ENCODE results near the gene CREBRF. TPM values are rescaled to one million over a fixed set of nuclear protein-coding genes. Genes with fewer than 3 reads are reported as not detected.
"Not testable (repeated sequence)": the region's sequence is repeated elsewhere in the genome, so short reads cannot be mapped to it uniquely, and the experiment has no call there.

CREBRF gene
- 10 to 100 TPM; 40.6 to 71.2 (median 48.5) TPM for polyA plus RNA-seq

- Mint-ChIP-seq H3K27ac (peak within 1 kb of the TSS; percentile 90 to 96 (median 93)), H3K27me3 (ENCODE audit: low read depth in 3 of 3) (peaks cover 9 to 13% (median 12%) of the 10 kb centered on the region in 3 donors), H3K4me1 (peaks cover 30 to 42% of the 10 kb centered on the region in 2 donors), H3K9me3 (no peaks in the 10 kb centered on the region), H3K36me3 (no peaks in the 10 kb centered on the region), H3K4me3 (peak within 1 kb of the TSS; percentile 94 to 98 (median 96))
- peak; percentile 99 for DNase-seq
Measured at GRCh38 chr5:173055983-173056782, at the start of gene CREBRF. TSS of gene CREBRF (plus strand) at chr5:173056352. CDS start at chr5:173080776, 24,424 bp downstream.

GRCh38 chr5:173010021-173010420 is 46.1 kb upstream of the CREBRF start:
- H3K4me3 Mint-ChIP-seq = peak overlapping the region in 3 of 5 donors; percentile 8 to 43 (median 30)
- no peaks in the 10 kb centered on the region for H3K9me3 Mint-ChIP-seq
- DNase-seq = no peak
- H3K27ac Mint-ChIP-seq = peak overlapping the region; percentile 6 to 80 (median 66)
- H3K27me3 Mint-ChIP-seq (ENCODE audit: low read depth in 3 of 3) = peaks cover 0 to 2% (median 0%) of the 10 kb centered on the region in 3 donors
- H3K36me3 Mint-ChIP-seq = no peaks in the 10 kb centered on the region
- H3K4me1 Mint-ChIP-seq = peaks cover 49 to 65% of the 10 kb centered on the region in 2 donors

GRCh38 chr5:173010547-173011464 is 45.3 kb upstream of the CREBRF start:
- H3K4me3 Mint-ChIP-seq = no peak overlapping the region
- H3K4me1 Mint-ChIP-seq = peaks cover 46 to 62% of the 10 kb centered on the region in 2 donors
- no peak for DNase-seq
- H3K9me3 Mint-ChIP-seq = no peaks in the 10 kb centered on the region
- peak overlapping the region; percentile 6 to 80 (median 66) for H3K27ac Mint-ChIP-seq
- peaks cover 0 to 2% (median 0%) of the 10 kb centered on the region in 3 donors for H3K27me3 Mint-ChIP-seq (ENCODE audit: low read depth in 3 of 3)
- no peaks in the 10 kb centered on the region for H3K36me3 Mint-ChIP-seq

GRCh38 chr5:173011566-173011965 is 44.6 kb upstream of the CREBRF start:
- Mint-ChIP-seq H3K27ac (peak overlapping the region in 2 of 6 donors; percentile 23 to 47), H3K4me1 (peaks cover 53 to 63% of the 10 kb centered on the region in 2 donors), H3K36me3 (no peaks in the 10 kb centered on the region), H3K27me3 (ENCODE audit: low read depth in 3 of 3) (peaks cover 0 to 2% (median 2%) of the 10 kb centered on the region in 3 donors), H3K9me3 (no peaks in the 10 kb centered on the region), H3K4me3 (no peak overlapping the region)
- no peak for DNase-seq

GRCh38 chr5:173012882-173013281 is 43.3 kb upstream of the CREBRF start:
- peaks cover 0 to 2% (median 2%) of the 10 kb centered on the region in 3 donors for H3K27me3 Mint-ChIP-seq (ENCODE audit: low read depth in 3 of 3)
- H3K9me3 Mint-ChIP-seq = no peaks in the 10 kb centered on the region
- no peak overlapping the region for H3K4me3 Mint-ChIP-seq
- H3K4me1 Mint-ChIP-seq = peaks cover 50 to 60% of the 10 kb centered on the region in 2 donors
- H3K36me3 Mint-ChIP-seq = no peaks in the 10 kb centered on the region
- peak overlapping the region in 1 of 6 donors; percentile 34 for H3K27ac Mint-ChIP-seq
- DNase-seq = no peak

- Mint-ChIP-seq H3K27ac (peak overlapping the region in 3 of 6 donors; percentile 1 to 43 (median 6)), H3K4me1 (peaks cover 53 to 68% of the 10 kb centered on the region in 2 donors)
Measured at GRCh38 chr5:173014671-173015070, 41.5 kb upstream of the CREBRF start.

GRCh38 chr5:173015192-173015591 is 41.0 kb upstream of the CREBRF start:
- peaks cover 0 to 2% (median 0%) of the 10 kb centered on the region in 3 donors for H3K27me3 Mint-ChIP-seq (ENCODE audit: low read depth in 3 of 3)
- peaks cover 54 to 68% of the 10 kb centered on the region in 2 donors for H3K4me1 Mint-ChIP-seq
- no peaks in the 10 kb centered on the region for H3K9me3 Mint-ChIP-seq
- H3K36me3 Mint-ChIP-seq = no peaks in the 10 kb centered on the region
- no peak for DNase-seq
- H3K4me3 Mint-ChIP-seq = no peak overlapping the region
- peak overlapping the region in 1 of 6 donors; percentile 23 for H3K27ac Mint-ChIP-seq

More at GRCh38 chr5:173014671-173015070, 41.5 kb upstream of the CREBRF start:
- DNase-seq = no peak
- Mint-ChIP-seq H3K4me3 (no peak overlapping the region), H3K36me3 (no peaks in the 10 kb centered on the region), H3K9me3 (no peaks in the 10 kb centered on the region), H3K27me3 (ENCODE audit: low read depth in 3 of 3) (peaks cover 0 to 2% (median 0%) of the 10 kb centered on the region in 3 donors)

GRCh38 chr5:173015598-173016455 is 40.3 kb upstream of the CREBRF start:
- Mint-ChIP-seq H3K9me3 (no peaks in the 10 kb centered on the region), H3K27ac (peak overlapping the region in 2 of 6 donors; percentile 2 to 12), H3K36me3 (no peaks in the 10 kb centered on the region), H3K4me3 (no peak overlapping the region), H3K27me3 (ENCODE audit: low read depth in 3 of 3) (peaks cover 0 to 2% (median 0%) of the 10 kb centered on the region in 3 donors), H3K4me1 (peaks cover 49 to 68% of the 10 kb centered on the region in 2 donors)
- no peak for DNase-seq

- Mint-ChIP-seq H3K4me3 (no peak overlapping the region), H3K9me3 (no peaks in the 10 kb centered on the region), H3K27ac (peak overlapping the region; percentile 2 to 74 (median 14)), H3K4me1 (peaks cover 46 to 68% of the 10 kb centered on the region in 2 donors), H3K36me3 (peaks cover 0 to 6% (median 0%) of the 10 kb centered on the region in 3 donors), H3K27me3 (ENCODE audit: low read depth in 3 of 3) (peaks cover 0 to 2% (median 0%) of the 10 kb centered on the region in 3 donors)
- DNase-seq = no peak
Measured at GRCh38 chr5:173016598-173017046, 39.5 kb upstream of the CREBRF start.

GRCh38 chr5:173017087-173017486 is 39.1 kb upstream of the CREBRF start:
- not testable (repeated sequence) for H3K9me3 Mint-ChIP-seq, H3K4me3 Mint-ChIP-seq
- H3K4me1 Mint-ChIP-seq = peaks cover 43 to 65% of the 10 kb centered on the region in 2 donors

GRCh38 chr5:173018358-173018757 is 37.8 kb upstream of the CREBRF start:
- Mint-ChIP-seq H3K4me1 (peaks cover 41 to 67% of the 10 kb centered on the region in 2 donors), H3K36me3 (peaks cover 0 to 6% (median 0%) of the 10 kb centered on the region in 3 donors), H3K27ac (peak overlapping the region in 4 of 6 donors; percentile 7 to 52 (median 24)), H3K27me3 (ENCODE audit: low read depth in 3 of 3) (peaks cover 0 to 2% (median 0%) of the 10 kb centered on the region in 3 donors), H3K9me3 (no peaks in the 10 kb centered on the region), H3K4me3 (peak overlapping the region in 1 of 5 donors; percentile 19)
- DNase-seq = no peak

More at GRCh38 chr5:173017087-173017486, 39.1 kb upstream of the CREBRF start:
- H3K27ac Mint-ChIP-seq = peak overlapping the region in 5 of 6 donors; percentile 3 to 28 (median 16)
- not testable (repeated sequence) for H3K36me3 Mint-ChIP-seq; DNase-seq; H3K27me3 Mint-ChIP-seq (ENCODE audit: low read depth in 3 of 3)

GRCh38 chr5:173020154-173020581 is 36.0 kb upstream of the CREBRF start:
- Mint-ChIP-seq H3K9me3 (no peaks in the 10 kb centered on the region), H3K27ac (peak overlapping the region in 4 of 6 donors; percentile 26 to 67 (median 44)), H3K4me3 (peak overlapping the region in 1 of 5 donors; percentile 4), H3K4me1 (peaks cover 40 to 62% of the 10 kb centered on the region in 2 donors), H3K27me3 (ENCODE audit: low read depth in 3 of 3) (peaks cover 0 to 2% (median 0%) of the 10 kb centered on the region in 3 donors), H3K36me3 (peaks cover 0 to 10% (median 0%) of the 10 kb centered on the region in 3 donors)
- no peak for DNase-seq
